Central memory CD4-positive, alpha-beta T cell (primary cell): ENCODE results near the gene CADPS.

ENCODE experiments used
- DNase-seq: peaks from one replicate; pipeline ENCODE4 v3.0.0; 2022

The CADPS gene

DNA sequence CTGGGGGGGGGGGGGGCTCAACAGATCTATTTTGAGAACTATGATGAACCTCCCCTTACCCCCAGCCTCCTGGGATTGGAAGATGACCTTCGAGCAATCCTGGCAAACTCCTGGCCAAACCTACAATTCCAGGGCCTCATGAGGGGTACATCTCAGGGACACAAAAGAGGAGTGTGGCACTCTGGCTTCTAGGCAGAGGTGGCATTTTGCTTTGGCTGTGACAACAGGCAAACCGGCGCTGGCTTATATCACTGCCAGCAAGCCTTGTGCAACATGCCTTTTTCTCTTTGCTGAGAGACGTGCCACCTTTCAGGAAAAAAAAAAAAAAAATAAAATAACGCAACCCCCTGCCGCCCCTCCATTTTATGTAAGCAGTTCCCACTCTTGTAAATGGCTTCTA is 470.1 kb downstream of the CADPS start:
- no peak for DNase-seq

DNA sequence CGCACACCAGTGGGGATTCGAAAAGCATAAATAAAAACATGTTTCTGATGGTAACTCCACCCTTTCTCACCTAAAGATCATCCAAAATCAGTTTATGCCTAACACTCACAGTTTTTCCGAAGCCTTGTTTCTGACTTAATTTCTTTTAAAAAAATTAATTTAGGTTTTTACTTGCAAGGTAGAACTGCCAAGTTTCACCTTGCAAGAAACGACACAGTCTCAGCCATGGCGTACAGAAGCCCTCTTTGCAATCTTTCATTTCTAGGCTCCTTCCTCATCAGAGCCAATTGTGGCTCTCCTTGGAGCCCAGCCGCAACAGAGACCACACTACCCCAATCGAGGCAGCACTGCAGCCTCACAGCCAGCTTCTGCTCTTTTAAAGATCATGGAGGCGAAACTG is 470.9 kb downstream of the CADPS start:
- no peak for DNase-seq

DNA sequence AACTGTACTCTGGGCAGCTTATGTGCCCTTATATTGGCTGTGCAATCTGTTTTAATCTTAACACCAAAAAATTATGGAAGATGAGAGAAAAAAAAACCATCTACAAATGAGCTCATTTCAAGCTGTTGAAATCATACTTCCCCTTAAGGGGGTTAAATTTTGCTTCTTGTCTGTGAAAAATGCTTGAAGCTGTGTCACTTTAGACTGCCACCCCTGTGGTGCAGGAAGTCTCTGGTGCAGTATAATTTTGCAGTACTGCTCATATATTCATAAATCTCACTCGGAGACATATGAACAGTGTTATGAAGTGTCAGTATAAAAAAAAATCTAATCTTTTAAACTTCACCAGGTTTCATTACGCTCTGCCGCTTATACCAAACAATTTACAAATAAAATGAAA is 471.5 kb downstream of the CADPS start:
- DNase-seq, result no peak

DNA sequence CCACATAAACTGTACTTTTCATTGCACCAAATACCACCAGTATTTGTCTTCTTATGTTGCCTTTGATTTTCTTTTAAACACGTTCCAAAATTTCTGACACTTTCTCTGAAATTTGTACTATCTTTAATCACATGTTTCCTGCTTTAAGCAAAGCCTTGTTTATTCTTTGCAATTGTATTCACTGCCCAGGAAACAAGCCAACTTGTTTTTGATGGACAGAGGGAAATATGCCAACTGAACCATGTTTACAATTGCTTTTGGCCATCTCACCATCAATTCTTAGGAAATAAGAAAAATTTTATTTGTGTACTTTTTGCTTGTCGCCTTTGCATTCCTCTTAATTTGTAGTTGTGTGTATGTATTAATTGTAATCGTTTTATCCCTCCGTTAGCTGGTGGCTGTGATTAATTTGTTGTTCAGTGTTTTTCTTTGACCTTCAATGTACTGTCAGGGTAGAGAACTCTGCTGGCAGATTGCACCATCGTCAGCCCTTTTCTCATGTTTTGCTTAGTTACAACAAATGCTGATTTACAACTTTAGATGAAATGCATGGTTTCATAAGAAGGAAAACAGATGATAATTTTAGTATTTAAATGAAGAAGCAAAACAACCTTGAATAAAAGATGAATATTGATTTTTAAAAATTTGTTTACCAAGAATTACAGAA is 482.5 kb downstream of the CADPS start:
- no peak for DNase-seq

DNA sequence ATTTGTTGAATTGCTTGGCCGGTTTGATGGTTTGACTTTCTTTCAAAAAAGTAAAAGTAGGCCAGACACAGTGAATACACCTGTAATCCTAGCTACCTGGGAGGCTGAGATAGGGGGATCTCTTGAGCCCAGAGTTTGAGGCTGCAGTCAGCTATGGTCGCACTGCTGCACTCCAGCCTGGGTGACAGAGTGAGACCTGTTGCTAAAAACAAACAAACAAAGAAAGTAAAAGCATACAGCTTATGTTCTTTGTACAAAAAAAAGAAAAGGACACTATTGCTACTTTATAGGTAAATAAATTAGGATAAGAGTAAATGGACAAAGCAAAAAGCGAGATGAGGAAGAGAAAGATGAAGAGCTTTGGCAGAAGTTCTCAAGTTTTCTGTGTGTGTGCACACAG is 488.0 kb downstream of the CADPS start:
- no peak for DNase-seq

DNA sequence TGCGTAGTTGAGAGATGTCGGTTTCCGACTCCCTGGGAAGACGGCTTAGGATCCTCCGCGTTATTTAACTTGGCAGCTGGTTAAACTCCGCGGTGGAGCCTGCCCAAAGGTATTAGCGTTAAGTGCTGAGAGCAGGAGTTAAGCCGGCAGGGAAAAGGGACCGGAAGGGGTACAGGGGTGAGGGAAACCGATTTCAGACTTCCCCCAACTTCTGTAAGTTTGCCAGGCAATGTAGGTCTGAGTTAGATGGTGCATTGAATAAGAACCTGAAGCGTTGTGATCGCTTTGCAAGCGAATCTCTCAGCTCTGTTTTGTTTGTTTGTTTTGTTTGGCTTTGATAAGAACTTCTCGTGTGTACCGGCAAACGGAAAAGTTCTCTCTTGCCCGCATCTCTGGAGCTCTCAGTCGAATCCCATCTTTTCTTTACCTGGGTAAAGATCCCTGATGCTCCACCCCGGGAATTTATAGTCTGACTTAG is 495.9 kb downstream of the CADPS start:
- DNase-seq, result no peak

DNA sequence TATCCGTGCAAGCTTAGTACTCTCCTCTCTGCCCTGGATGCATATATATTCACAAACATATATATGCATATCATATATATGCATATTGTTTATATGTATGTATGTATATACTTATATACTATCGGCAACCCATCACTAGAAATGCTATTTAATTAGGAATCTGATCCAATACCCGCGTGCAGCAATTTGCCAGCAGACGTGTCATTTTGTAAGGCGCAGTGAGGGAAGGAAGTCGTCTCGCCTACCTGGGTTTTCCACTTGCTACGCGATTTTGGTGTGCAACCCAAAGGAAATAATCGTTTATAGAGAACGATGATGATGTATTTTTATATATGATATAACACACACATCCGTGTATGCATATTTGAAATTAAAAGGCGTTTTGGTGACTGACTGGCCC is 496.3 kb downstream of the CADPS start:
- no peak for DNase-seq

DNA sequence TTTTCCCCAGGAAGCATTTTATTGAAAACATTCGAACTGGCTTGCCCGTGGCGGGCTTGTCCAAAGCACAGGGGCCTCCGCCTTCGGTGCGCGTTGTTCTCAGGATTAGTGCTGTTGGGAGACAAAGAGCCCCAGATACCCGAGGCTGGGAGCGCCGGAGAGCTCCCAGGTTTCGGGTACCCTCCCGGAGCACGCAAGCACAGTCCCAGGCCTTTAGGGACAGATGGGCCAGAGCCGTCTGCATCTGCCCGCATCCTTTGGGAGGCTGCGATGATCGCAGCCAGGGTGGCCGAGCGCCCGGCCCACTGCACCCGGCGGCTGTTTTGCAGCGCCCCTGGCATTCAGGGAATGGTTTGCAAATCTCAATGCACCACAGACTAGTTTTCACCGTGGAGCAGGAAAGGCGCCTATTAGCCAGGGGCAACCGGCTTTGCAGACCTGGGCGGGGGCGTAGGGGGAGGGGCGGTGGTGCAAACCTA is 496.9 kb downstream of the CADPS start:
- no peak for DNase-seq

DNA sequence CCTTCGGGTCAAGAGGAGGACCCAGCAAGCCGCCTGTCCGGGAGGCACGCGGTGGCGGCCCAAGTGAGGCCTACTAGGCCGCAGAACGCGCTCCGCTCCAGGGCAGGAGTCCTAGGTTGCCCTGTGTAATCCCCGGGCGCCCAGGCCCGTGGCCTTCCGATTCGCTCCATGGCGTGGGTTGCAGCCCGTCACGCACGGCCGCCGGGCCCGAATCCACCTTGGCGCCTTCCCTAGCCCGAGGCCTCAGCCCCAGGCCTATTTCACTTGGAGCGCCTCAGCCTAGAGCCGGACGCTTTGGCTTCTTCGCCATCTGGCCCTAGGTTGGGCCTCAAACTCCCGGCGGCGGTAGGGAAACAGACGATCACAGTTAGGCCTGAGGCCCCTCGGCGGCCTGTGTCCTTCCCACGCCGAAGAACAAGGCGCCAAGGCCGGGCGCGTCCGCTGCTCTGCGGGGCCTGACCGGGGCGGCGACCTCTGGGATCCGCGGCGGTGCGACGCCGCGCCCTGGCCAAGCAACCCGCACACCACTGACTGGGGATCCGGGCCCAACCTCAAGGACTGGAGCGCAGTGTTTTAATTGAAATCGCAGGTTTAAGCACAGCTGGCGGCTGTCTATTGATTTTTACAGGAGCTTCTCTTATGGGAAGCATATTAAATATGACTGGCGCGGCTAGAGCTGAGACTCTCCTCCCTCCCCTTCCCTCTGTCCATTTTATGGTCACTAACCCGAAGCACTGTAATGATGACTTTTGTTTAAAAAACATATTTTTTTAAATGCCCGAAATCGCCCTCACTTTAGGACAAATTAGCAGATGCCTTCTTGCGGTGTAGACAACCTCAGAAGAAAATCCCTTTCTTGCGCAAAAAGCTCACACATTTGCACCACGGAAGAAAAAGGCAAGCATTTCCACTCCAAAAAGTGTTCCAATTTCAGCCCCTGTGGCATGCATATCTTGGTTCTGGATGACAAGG is 498.0 kb downstream of the CADPS start:
- DNase-seq, result no peak

DNA sequence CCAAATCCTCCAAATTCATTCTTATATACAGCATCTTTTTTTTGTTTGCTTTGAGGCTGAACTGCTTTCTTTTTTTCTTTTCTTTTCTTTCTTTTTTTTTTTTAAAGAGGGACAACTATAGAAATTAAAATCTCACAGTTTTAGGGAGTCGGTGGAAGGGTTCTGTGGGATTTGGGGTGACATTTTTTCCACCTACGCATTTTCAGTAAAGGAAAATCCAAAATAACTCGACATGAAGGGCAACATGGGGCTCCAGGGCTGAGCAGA is 498.8 kb downstream of the CADPS start:
- DNase-seq, result no peak

DNA sequence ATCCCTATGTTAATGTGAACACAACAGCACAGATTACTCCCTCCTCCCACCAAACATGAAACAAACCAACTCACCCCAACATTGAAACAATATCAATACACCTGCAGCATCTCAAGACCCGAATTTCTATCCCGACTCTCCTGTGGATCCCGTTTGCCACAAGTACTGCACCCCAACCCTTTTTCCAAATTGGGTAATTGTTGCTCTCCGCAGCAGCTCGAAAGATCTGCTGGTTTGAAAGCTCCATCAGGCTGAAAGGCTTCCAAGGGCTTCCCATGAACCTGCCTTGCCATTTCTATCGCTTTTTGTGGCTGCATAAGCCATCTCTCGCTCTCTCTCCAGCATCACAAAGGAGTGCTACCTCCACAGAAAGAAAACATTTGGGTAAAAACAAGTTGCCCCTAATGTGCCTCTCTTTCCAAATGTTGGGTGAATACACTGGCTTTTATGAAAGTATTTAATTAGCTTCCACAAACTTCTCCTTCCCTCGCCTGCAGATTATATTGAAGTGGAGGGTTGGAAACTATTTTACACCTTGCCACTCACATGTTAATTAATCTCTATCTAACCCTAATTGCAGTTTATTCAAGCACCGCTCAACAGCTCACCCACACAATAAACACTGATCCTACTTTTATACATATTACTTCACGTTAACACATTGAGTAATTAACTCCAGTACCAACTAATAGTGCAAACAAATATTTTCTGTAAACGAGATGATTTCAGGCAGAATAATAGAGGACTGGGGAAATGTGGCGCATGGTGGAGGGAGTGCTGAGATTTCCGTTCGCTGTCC is 499.4 kb downstream of the CADPS start:
- DNase-seq, result no peak

DNA sequence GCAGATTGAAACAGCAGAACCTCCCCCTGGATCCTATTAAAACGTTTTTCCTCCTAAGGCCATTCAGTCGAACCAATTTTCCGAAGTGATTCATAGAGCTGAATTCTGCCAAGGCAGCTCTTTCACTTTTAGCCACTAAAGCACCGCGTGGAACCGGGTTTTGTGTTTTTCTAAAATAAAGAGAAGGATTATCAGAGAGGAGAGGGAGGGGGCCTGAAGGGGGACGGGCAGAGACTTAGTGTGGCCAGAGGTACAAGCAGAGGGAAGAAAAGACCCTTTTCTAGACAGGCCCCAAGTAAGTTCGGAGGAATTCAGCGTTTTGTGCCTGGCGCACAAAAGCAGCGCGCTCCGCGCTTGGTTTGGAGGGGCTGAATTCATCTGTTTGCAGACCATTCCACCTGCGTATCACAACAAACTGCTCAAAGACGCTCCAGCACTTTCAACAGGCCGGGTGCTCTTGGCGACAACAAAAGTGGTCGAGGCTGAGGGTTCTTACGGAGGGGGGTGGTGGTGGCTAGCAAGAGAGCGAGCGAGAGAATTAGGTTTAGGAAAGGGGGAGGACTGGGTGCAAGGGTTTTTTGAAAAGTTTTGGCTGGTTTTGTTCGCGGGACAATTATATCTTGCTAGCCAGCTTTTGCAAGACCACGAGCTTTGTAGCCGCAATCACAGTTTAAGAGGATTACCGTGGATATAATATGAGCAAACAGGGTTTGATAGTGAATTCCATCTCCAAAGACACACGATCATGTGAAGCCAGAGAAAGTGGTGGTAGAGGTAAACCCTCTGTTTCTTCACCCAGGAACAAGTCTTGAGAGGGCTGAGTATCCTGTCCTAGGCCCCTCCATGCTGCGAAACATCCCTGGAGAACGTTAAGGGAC is 500.6 kb downstream of the CADPS start:
- no peak for DNase-seq

DNA sequence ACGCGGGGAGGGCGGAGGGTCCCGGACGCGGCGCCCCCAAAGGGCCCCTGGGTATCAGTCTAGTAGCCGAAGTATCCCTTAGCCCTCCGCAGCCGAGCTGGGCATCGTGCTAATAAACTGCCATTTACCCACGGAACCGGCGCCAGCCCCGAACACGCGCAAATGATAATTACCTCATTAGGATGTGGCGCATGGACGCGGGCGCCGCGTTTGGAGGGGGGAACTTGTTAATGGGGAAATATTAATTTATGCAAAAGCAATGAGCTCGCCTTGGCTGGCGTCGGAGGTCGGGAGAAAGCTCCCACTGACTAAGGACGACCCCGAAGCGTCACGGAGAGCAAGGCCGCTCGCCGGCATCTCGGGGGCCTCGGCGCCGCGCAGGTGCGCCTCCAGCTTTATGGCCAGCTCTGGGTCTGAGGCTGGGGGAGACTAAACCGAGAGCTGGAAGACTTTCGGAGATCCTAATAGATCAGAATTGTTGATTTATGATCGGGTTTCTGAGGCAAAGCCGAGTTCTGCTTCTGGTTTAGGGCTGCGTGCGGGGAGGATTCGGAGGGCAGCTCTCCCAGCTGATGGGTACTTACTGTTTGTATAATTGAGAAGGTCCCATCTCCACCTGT is 501.4 kb downstream of the CADPS start:
- DNase-seq, result no peak

DNA sequence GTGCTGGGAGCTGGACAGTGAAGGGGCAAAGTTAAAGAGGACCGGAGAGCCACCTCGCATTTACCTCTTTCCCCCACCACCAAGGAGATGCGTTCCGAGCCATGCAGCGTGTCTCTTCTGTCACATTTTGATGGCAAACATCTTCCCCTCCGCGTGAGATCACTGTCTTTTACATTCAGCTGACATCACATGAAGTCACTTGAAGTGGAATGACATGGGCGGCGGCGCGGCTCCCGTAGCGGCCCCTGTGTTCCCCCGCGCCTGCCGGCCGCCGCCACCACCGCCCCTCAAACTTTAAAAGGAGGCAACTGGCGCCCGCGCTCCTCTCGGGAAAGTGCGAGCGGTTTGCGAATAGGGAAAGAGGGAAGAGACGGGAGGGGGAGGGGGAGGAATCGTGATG is 502.0 kb downstream of the CADPS start, which contains the start of gene FEZF2:
TSS of gene FEZF2 (minus strand) at position 336 of the 400 bp plus-strand sequence. CDS start 682 bp downstream, outside the sequence.
- DNase-seq, result no peak

DNA sequence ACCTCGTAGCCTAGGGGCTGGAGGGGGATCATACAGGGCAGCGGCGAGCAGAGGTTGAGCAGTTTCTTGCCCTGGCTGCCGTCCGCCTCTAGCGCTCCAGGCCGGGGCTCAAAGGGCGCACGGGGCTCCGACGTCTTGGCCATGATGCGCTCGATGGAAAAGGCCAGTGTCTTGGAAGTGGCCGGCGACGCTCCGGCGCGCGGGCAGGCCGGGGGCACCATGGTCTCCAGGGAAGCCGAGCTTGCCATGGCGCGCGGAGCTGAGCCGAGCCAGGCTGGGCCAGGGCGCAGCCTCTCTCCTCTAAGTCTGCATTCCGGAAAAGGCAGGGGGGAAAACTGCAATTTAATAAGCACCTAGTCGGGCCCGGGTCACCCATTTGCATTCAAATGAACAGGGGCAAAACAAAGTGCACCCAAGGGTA is 502.6 kb downstream of the CADPS start:
- DNase-seq, result no peak

DNA sequence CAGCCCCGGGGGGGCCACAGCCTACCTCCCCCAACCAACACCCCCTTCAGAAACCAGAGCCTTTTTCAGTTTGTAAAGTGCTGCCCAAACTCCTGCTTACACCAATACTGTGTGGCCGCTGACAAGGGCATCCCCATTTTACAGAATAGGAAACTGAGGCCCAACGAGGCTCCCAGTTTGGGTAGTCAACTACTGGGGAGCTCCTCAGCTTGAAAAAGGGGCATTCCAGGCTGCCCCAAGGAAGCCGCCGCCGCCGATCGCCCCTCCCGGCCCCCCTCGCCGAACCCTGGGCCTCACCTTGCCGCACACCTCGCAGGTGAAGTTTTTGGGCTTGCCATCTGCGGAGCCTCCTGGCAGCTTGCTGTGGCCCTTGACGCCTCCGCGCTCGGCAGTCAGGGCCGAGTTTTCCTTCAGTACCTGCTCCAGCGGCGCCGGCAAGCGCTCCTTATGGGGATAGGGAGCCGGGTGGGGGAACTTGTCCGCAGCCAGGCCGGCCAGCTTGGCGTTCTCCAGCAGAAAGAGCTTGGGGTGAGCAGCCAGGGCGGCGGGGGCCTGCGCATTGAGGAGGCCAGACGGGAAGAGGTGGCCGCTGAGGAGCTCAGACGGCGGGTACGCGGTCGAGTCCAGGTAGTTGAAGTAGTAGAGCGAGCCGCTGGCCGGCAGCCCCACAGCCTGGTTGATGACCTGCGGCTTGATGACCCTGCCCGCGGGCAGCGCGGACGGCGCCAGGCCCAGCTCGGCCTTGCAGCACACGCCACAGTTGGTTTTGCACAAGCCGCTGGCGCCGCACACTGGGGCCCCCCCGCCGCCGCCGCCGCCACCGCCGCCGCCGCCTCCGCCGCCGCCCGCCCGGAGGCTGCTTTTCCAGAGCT is 503.3 kb downstream of the CADPS start:
- DNase-seq, result no peak

DNA sequence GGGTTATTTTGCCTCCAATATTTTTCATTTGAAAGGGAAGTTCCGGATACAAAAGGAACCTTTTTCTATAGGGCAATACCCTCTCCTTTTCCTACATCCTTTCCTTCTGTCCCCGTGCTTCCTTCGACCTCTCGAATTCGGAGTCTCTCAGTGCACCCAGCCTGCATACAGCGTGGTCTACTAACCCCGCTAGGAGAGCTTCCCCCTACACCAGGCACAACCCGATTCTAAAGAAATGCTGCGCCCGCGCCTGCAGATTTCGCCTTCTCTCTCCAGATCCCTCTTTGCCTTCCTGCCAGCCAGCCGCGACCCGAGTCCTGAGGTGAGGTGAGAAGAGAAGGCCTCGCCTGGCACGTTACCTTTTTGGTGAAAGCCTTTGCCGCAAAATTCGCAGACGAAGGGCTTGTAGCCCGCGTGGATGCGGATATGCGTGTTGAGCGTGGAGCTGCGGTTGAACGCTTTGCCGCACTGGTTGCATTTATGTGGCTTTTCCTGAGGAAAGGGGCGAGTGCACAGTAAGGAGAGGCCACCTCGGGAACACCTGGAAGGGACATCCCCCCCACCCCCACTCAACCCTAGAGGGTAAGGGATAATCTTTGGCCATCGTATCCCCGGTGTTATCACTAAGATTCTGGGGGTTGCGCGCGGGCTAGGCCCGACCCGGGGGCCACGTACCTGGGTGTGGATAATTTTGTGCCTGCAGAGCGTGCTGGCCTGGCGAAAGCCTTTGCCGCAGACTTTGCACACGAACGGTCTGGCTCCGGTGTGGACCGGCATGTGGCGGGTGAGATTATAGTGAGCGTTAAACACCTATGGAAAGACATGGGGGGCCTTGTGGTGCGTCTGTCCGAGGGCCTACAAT is 504.1 kb downstream of the CADPS start:
- DNase-seq, result no peak

DNA sequence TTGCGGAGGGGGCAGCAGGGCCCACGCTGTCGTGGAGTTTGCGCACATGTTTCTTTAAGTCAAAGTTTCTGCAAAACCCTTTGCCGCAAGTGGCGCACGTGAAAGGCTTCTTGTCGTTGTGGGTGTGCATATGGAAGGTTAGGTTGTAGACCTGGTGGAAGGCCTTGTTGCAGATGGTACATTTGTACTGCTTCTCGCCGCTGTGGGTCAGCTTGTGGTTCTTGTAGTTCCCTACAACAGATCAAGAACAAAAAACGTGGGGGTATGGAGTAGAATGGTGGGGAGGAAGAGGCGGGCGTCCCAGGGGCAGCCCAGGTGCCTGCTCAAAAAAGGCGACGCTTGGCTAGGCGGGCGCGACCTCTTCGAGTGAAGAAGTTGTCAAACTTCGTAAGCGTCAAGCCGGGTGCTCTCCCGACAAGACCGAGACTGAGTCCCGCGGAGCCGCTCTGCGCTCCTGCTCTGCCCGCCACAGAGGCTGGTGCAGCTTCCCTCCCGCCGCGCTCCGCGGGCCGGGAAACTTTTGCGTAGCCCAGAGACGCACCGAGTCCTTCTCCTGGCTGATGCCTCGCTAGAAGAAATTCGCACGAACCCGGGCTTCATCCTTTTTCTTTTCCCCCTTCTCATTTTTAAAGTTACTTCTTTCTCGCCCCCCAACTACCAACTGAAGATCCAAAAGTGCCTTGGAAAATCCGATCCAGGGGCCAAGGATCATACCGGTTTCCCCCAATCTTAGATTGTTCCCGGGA is 504.9 kb downstream of the CADPS start:
- no peak for DNase-seq

DNA sequence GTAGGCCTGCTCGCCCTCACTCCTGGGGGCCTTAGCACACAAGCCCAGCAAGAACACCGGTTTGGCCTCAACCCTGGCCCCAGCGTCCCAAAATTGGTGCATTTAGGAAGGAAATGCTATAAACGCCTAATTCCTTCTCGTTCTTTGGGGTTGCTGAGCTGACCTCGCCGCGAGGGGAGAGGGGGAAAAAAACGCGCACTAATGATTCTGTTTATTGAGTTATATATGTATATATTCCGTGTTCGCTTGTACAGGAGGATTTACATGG is 505.8 kb downstream of the CADPS start:
- DNase-seq, result no peak
